NCI-H2227 (cell line): ENCODE results near the gene KLHDC8B.
A peak's percentile ranks its signal among the peaks of the same experiment; 100 is the strongest.
"Not testable (repeated sequence)": the region's sequence is repeated elsewhere in the genome, so short reads cannot be mapped to it uniquely, and the experiment has no call there.

Source experiments
- DNase-seq: peaks from one replicate; lab custom pipeline; 2025; ENCODE audit not compliant: unreplicated experiment; lab: John Stamatoyannopoulos, UW

The KLHDC8B gene

DNA sequence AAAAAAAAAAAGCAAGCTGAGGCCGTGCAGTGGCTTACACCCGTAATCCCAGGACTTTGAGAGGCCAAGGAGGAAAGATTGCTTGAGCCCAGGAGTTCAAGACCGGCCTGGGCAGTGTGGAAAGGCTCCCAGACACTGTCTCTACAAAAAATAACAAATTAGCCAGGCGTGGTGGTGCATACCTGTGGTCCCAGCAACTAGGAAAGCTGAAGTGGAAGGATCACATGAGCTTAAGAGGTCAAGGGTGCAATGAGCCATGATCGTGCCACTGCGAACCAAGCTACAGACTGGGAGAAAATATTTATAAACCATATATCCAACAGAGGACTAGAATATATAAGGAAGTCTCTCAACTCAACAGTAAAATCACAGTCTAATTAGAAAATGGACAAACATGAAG is 10.0 kb downstream of the KLHDC8B start:
- no peak for DNase-seq

DNA sequence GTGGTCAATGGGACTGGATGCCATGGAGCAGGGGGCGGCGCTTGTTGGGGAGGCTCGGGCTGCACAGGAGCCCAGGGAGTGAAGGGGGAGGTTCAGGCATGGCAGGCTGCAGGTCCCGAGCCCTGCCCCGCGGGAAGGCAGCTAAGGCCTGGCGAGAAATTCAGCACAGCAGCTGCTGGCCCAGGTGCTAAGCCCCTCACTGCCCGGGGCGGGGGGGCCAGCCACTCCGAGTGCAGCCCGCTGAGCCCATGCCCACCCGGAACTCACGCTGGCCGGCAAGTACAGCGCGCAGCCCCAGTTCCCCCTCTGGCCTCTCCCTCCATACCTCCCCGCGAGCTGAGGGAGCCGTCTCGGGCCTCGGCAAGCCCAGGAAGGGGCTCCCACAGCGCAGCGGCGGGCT is 11.3 kb downstream of the KLHDC8B start:
- no peak for DNase-seq

DNA sequence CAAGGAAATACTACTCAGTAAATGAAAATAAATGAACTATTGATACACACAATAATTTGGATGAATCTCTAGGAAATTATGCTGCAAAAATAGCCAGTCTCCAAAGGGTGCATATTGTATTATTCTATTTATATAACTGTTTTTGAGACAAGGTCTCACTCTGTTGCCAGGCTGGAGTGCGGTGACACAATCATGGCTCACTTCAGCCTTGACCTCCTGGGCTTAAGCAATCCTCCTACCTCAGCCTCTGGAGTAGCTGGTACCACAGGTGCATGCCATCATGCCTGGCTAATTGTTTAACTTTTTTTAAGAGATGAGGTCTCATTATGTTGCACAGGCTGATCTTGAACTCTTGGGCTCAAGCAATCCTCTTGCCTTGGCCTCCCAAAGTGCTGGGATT is 12.5 kb downstream of the KLHDC8B start:
- no peak for DNase-seq

DNA sequence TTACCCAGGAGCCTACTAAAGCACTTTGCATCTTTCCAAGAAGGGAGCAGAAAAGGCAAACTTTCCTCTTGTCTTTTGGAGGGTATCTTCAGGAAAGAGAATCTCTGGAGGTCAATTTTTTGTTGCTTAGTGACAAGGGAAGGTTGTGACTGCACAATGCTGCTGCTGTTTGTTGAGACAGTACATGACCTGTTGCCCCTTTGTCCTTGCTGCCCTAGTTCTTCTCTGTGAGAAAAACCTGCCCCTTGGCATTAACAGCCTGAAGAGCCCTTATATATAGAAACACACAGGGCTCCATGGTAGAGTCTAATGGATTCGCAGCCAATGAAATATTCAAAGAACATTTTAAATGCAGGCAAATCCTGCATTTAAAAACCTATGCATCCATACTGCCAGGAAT is 20.3 kb downstream of the KLHDC8B start:
- DNase-seq: no peak

DNA sequence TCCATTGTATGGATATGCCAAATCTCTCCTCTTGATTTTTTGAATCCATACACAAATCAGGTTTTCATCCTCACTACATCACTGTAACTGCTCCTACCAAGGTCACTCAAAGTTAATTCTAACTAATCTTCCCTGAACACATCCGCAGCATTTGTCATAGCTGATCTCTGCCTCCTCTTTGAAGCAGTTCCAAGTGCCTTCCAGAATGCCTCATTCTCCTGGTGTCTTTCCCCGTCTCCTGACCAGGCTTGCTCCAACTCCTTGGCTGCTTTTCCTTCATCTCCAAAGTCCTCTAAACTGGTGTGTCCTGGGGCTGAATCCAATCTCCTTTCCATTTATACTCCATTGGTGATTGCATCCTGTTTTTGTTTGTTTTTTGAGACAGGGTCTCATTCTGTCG is 26.8 kb downstream of the KLHDC8B start:
- no peak for DNase-seq

DNA sequence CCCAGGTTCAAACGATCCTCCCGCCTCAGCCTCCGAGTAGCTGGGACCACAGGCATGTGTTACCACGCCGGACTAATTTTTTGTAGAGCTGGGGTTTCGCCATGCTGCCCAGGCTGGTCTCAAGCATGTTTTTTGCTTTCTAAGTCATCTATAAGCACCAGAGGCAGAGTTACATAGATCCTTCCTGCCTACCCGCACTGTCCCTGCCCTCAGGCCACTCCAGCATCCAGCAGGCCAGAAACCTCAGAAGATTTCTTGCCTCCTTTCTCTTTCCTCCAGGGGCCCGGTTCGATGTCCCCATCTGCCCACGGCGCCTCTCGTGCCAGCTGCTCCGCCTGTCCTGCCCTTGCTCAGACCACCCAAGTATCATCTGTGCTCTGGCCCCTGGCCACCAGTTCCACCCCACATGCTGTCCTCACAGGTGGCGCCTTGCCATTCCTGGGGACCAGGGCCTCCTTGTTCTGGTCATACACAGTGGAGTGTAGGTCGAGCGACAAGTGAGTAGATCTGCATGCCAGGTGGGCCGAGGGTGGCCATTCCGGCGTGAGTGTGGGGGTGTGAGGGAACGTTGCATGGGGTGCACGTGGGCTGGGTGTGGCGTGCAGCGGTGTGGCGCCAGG is 27.3 kb downstream of the KLHDC8B start:
- no peak for DNase-seq

DNA sequence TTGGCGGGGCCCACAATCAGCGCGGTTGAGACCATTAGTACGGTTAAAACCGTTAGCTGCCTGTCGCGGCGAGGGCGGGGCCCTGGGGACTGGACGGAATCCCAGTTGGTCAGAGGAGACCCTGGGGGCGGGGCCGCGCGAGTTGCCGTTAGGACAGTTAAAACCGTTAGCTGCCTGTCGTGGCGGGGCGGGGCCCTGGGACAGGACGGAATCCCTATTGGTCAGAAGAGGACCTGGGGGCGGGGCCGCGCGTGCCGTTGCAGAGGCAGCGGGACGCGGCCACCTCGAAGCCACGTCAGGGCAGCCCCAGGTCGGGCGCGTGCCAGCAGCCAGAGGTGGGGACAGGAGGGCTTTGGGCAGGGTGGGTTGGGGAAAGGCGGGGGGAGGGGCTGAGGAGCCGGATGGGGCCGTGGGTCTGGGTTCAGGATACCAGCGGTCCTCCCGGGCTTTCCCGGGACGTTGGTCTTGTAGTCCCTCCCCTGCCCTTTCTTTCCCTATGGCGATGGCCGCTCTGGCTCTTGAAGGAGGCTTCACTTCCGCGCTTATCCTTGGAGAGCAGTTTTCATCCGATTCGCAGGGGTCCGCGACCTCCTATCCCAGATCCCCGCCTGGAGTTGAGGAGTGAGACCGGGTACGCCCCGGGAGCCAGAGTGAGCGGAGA is 28.0 kb downstream of the KLHDC8B start:
- DNase-seq: no peak

DNA sequence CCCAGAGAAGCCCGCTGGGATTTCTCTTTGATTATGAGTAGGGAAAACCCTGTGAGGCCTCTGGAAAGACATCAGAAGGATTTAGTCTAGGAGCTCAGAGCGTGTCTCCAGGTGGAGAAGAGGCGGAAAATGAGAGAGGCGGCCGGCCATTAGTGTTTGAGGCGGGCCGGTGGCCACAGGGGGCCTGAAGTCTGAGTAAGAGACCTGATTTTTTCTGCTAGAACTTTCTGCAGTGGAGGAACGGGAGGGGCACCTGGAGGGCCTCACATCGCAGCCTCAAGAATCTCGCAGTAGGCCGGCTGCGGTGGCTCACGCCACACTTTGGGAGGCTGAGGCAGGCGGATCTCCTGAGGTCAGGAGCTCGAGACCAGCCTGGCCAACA is 28.5 kb downstream of the KLHDC8B start:
- DNase-seq: no peak

DNA sequence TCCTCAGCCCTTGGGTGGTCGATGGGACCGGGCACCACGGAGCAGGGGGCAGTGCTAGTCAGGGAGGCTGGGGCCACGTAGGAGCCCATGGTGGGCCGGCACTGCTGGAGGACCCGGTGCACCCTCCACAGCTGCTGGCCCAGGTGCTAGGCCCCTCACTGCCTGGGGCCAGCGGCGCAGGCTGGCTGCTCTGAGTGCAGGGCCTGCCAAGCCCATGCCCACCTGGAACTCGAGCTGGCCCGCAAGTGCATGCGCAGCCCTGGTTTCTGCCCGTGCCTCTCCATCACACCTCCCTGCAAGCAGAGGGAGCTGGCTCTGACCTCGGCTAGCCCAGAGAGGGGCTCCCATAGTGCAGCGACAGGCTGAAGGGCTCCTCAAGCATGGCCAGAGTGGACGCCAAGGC is 42.1 kb downstream of the KLHDC8B start:
- DNase-seq: no peak

DNA sequence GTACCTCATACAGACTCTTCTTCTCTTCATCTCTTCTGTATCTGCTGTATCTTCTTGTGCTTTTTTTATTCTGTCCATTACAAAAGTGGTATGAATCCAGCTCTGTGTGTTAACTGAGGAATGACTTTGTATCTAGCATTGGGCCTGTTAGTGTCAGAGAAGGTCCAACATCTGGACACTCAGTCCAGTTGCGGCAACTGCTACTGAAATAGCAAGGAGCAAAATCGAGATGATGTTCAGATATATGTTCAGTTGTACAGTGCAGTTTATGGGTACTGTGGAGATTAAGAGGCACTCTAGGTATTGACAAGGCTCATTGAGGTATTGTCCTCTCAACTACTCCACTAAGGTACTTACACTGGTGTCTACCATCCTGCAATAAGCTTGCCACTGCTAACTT is 42.6 kb downstream of the KLHDC8B start:
- DNase-seq: no peak

DNA sequence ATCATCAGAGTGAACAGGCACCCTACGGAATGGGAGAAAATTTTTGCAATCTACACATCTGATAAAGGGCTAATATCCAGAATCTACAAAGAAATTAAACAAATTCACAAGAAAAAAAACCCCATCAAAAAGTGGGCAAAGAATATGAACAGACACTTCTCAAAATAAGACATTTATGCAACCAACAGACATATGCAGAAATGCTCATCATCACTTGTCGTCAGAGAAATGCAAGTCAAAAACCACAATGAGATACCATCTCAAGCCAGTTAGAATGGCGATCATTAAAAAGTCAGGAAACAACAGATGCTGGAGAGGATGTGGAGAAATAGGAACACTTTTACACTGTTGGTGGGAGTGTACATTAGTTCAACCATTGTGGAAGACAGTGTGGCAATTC is 45.3 kb downstream of the KLHDC8B start:
- DNase-seq: not testable (repeated sequence)

DNA sequence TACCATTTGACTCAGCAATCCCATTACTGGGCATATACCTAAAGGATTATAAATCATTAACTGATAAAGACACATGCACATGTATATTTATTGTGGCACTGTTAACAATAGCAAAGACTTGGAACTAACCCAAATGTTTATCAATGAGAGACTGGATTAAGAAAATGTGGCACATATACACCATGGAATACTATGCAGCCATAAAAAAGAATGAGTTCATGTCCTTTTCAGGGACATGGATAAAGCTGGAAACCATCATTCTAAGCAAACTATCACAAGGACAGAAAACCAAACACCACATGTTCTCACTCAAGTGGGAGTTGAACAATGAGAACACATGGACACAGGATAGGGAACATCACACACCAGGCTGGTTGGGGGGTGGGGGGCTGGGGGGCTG is 45.7 kb downstream of the KLHDC8B start:
- not testable (repeated sequence) for DNase-seq

DNA sequence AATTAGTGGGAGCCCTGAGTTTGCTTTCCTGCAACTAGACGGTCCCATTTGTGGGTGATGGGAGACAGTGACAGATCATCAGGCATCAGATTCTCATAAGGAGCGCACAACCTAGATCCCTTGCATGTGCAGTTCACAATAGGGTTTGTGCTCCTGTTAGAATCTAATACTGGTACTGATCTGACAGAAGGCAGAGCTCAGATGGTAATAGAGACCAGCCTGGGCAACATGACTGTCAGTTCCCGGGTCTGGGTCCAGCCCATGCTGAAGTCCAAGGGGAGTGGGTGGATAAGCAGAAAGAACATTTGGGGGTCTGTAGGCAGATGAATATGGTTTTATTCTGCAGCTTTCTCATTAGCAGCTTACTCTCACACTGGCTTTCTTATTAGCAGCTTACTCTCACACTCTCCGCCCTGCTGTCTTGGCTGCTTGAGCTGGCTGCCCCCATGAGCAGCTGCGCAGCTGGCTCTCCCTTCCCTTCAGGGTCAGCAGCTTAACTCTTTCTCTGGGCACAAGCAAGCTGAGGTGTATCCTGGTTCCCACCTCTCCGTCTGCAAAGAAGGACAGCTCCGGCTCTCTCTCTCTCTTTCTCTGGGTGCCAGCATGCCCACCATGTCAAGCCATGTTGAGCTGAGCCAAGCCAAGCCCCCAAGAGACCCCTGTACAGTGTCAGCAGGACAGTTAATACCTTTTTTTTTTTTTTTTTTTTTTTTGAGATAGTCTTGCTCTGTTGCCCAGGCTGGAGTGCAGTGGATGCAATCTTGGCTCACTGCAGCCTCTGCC is 46.5 kb downstream of the KLHDC8B start:
- peak; percentile 7 for DNase-seq

DNA sequence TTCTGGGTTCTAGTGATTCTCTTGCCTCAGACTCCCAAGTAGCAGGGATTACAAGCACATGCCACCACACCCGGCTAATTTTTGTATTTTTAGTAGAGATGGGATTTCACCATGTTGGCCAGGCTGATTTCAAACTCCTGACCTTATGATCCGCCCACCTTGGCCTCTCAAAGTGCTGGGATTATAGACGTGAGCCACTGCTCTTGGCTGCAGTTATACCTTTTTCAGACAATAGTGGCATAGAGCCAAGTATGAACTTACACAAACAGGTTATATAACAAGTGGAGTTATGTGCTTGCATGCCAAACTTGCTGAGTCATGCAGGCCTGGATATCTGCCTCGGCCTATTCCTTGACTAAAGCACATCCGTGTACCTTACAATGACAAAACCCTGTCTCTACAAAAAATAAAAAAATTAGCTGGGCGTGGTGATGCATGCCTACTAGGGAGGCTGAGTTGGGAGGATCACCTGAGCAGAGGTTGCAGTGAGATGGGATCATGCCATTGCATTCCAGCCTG is 47.1 kb downstream of the KLHDC8B start:
- peak; percentile 29 for DNase-seq

DNA sequence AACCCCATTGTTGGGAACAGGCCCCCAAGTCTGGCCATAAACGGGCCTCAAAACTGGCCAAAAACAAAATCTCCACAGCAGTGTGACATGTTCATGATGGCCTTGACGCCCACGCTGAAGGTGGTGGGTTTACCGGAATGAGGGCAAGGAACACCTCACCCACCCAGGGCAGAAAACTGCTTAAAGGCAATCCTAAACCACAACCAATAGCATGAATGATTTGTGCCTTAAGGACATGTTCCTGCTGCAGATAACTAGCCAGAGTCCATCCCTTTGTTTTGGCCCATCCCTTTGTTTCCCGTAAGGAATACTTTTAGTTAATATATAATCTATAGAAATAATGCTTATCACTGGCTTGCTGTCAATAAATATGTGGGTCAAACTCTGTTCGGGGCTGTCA is 47.7 kb downstream of the KLHDC8B start:
- DNase-seq: no peak

DNA sequence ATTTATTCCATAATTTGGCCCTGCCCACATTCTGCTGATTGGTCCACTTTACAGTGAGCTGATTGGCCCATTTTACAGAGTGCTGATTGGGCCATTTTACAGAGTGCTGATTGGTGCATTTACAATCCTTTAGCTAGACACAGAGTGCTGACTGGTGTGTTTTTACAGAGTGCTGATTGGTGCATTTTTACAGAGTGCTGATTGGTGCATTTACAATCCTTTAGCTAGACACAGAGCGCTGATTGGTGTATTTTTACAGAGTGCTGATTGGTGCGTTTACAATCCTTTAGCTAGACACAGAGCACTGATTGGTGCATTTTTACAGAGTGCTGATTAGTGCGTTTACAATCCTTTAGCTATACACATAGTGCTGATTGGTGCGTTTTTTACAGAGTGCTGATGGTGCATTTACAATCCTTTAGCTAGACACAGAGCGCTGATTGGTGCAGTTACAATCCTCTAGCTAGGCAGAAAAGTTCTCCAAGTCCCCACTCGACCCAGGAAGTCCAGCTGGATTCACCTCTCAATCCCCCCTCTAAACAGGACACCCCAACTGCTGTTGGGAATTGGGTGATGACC is 49.7 kb downstream of the KLHDC8B start:
- not testable (repeated sequence) for DNase-seq

DNA sequence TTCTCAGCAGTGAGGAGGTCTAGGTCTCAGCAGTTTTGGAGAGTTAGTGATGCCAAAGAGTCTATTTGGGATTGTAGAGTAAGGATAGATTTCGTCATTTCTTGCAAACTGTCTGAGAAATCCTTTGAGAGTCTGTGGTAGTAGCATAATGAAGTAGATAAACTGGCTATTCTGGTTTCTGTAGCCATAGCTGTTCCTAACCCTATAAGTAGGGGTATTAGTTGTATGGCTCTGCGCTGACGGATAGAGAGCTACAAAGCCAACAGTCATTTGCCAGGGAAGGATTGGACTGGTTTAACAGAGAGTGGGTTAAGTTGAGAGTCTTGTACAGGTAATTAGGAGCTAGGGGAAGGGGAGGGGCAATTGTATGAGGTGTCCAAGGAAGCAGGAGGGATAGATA is 50.6 kb downstream of the KLHDC8B start:
- no peak for DNase-seq
